ENCODE results near the gene ALDH1L2. TPM values are rescaled to one million over a fixed set of nuclear protein-coding genes. Genes with fewer than 3 reads are reported as not detected.

The ALDH1L2 gene
- total and polyA plus RNA-seq, 10 donors: 0.07 to 10.4 (median 3.2) TPM

GRCh38 chr12:104998423-104999346 is 85.6 kb downstream of the ALDH1L2 start:
- Histone ChIP-seq H3K27ac (no peak overlapping the region), H3K36me3 (peaks cover 3 to 100% (median 57%) of the 10 kb centered on the region in 6 donors), H3K27me3 (replicated peaks in 1 of 7) (no peaks in the 10 kb centered on the region), H3K9me3 (no peaks in the 10 kb centered on the region), H3K4me3 (no peak overlapping the region), H3K4me1 (peaks cover 0 to 6% (median 0%) of the 10 kb centered on the region in 6 donors)
- DNase-seq: no peak
- intact Hi-C loops (cut with DNase I; ENCODE audit: low total_unique reads): no loop called here
- TF ChIP-seq POLR2AphosphoS5 (IDR thresholded peaks at IDR 0.05) (no peak), POLR2A (IDR thresholded peaks at IDR 0.05) (no peak)
- TF ChIP-seq, protein P1, sequence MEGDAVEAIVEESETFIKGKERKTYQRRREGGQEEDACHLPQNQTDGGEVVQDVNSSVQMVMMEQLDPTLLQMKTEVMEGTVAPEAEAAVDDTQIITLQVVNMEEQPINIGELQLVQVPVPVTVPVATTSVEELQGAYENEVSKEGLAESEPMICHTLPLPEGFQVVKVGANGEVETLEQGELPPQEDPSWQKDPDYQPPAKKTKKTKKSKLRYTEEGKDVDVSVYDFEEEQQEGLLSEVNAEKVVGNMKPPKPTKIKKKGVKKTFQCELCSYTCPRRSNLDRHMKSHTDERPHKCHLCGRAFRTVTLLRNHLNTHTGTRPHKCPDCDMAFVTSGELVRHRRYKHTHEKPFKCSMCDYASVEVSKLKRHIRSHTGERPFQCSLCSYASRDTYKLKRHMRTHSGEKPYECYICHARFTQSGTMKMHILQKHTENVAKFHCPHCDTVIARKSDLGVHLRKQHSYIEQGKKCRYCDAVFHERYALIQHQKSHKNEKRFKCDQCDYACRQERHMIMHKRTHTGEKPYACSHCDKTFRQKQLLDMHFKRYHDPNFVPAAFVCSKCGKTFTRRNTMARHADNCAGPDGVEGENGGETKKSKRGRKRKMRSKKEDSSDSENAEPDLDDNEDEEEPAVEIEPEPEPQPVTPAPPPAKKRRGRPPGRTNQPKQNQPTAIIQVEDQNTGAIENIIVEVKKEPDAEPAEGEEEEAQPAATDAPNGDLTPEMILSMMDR (IDR thresholded peaks at IDR 0.05 in 8 of 11, conservative IDR thresholded peaks at IDR 0.05 in 3 of 11): no peak
- WGBS, 5 donors: 78 to 92% (median 88%) methylated on average over 14 to 15 of the region's 15 CpGs

GRCh38 chr12:104997541-104997940 is 86.7 kb downstream of the ALDH1L2 start:
- 72 to 88% (median 81%) methylated on average over 3 of the region's 3 CpGs for WGBS, 5 donors
- H3K4me3 ChIP-seq: no peak overlapping the region
- intact Hi-C loops (cut with DNase I; ENCODE audit: low total_unique reads): no loop called here
- H3K9me3 ChIP-seq: no peaks in the 10 kb centered on the region
- no peak overlapping the region for H3K27ac ChIP-seq
- TF ChIP-seq, protein P1 (IDR thresholded peaks at IDR 0.05 in 8 of 11, conservative IDR thresholded peaks at IDR 0.05 in 3 of 11): no peak
- TF ChIP-seq POLR2AphosphoS5 (IDR thresholded peaks at IDR 0.05) (no peak), POLR2A (IDR thresholded peaks at IDR 0.05) (no peak)
- no peak for DNase-seq
- H3K27me3 ChIP-seq (replicated peaks in 1 of 7): no peaks in the 10 kb centered on the region
- H3K36me3 ChIP-seq: peaks cover 3 to 100% (median 56%) of the 10 kb centered on the region in 6 donors
- peaks cover 0 to 6% (median 0%) of the 10 kb centered on the region in 6 donors for H3K4me1 ChIP-seq

- TF ChIP-seq, protein P1 (IDR thresholded peaks at IDR 0.05 in 8 of 11, conservative IDR thresholded peaks at IDR 0.05 in 3 of 11): no peak
- intact Hi-C loops (cut with DNase I; ENCODE audit: low total_unique reads): no loop called here
- 56 to 70% (median 58%) methylated on average over 3 of the region's 3 CpGs for WGBS, 5 donors
- no peak overlapping the region for H3K27ac ChIP-seq
- H3K27me3 ChIP-seq (replicated peaks in 1 of 7): no peaks in the 10 kb centered on the region
- no peaks in the 10 kb centered on the region for H3K9me3 ChIP-seq
- no peak for DNase-seq
- peaks cover 0 to 100% (median 62%) of the 10 kb centered on the region in 6 donors for H3K36me3 ChIP-seq
- H3K4me3 ChIP-seq: no peak overlapping the region
- peaks cover 0 to 6% (median 0%) of the 10 kb centered on the region in 6 donors for H3K4me1 ChIP-seq
Measured at GRCh38 chr12:104994336-104994735, 89.9 kb downstream of the ALDH1L2 start.

DNA sequence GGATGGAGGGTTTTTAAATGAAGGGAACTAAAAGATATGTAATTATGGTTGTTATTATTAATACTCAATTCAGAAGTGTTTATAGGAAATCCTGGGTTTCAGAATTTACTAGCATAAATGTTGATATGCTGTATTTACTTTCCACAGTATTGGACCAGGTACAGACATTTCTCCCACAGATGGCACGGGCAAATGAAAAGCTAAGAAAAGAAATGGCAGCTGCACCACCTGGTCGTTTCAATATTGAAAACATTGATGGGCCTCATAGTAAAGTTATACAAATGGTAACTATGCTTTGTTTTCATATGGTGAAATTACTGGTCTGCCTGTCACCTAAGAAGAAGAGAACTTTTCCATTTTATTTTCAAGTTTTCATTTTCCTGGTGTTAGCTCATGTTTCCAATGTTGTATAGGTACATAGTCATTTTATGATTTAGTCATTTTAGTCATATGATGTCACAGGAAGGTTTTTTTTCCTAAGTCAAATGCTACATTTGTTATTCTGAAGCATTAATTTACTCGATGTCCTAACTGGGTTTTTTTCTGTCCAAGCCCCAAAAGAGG is 92.6 kb downstream of the ALDH1L2 start:
- peaks cover 0 to 85% (median 52%) of the 10 kb centered on the region in 6 donors for H3K36me3 ChIP-seq
- intact Hi-C loops (cut with DNase I; ENCODE audit: low total_unique reads): no loop called here
- no peaks in the 10 kb centered on the region for H3K9me3 ChIP-seq
- H3K27me3 ChIP-seq (replicated peaks in 1 of 7): no peaks in the 10 kb centered on the region
- H3K27ac ChIP-seq: peak overlapping the region in 2 of 8 donors; percentile 2 to 7
- peaks cover 12 to 18% (median 15%) of the 10 kb centered on the region in 6 donors for H3K4me1 ChIP-seq
- TF ChIP-seq, protein P1 (IDR thresholded peaks at IDR 0.05 in 8 of 11, conservative IDR thresholded peaks at IDR 0.05 in 3 of 11): no peak
- TF ChIP-seq POLR2A (IDR thresholded peaks at IDR 0.05): no peak
- 74 to 88% (median 83%) methylated on average over 3 of the region's 3 CpGs for WGBS, 5 donors
- no peak for DNase-seq
- no peak overlapping the region for H3K4me3 ChIP-seq
